ENCODE data around the gene TNFAIP8L2. TPM values are rescaled to one million over a fixed set of nuclear protein-coding genes. Genes with fewer than 3 reads are reported as not detected.

TNFAIP8L2 gene
- total RNA-seq, 1 experiment from 2014 or later = 0.15 TPM

DNA sequence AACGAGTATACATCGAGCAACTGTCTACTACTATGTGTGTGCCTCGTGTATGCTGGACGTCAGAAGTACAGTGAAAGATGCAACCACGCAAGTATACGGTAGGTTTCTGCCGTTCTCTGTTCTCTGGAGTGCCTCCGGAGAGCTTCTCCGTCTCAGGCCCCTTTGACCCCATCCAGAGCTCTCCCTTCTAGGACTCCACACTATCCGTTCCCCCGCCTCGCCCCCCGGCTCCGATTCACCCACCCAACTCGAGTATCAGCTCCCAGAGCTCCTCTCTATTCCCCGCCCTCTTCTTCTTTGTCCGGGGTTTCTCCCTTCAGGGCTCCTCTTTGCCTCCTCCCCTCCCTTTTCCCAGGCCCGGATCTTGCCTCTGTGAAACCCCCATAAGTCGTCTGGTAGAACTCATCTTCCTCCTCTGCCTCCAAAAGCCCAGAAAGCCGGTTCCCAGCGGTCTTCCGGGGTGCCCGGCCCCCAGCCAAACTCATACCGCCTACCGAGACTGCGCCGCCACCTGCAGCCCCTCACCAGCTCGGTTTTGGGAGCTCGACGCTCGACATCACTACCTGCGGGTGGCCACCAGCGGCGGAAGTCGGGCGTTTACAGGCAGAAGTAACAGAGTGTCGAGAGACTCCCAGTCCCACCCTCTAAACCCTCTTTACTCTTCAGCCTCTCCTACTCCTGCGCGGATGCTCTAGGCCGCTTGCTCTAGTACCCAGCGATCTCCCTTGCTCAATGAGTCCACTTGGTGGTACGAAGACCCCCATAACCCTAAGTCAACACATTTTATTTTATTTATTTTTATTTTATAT lies 33.4 kb downstream of the TNFAIP8L2 start, which contains the start of gene VPS72 (continued):
- TF ChIP-seq, protein P1, sequence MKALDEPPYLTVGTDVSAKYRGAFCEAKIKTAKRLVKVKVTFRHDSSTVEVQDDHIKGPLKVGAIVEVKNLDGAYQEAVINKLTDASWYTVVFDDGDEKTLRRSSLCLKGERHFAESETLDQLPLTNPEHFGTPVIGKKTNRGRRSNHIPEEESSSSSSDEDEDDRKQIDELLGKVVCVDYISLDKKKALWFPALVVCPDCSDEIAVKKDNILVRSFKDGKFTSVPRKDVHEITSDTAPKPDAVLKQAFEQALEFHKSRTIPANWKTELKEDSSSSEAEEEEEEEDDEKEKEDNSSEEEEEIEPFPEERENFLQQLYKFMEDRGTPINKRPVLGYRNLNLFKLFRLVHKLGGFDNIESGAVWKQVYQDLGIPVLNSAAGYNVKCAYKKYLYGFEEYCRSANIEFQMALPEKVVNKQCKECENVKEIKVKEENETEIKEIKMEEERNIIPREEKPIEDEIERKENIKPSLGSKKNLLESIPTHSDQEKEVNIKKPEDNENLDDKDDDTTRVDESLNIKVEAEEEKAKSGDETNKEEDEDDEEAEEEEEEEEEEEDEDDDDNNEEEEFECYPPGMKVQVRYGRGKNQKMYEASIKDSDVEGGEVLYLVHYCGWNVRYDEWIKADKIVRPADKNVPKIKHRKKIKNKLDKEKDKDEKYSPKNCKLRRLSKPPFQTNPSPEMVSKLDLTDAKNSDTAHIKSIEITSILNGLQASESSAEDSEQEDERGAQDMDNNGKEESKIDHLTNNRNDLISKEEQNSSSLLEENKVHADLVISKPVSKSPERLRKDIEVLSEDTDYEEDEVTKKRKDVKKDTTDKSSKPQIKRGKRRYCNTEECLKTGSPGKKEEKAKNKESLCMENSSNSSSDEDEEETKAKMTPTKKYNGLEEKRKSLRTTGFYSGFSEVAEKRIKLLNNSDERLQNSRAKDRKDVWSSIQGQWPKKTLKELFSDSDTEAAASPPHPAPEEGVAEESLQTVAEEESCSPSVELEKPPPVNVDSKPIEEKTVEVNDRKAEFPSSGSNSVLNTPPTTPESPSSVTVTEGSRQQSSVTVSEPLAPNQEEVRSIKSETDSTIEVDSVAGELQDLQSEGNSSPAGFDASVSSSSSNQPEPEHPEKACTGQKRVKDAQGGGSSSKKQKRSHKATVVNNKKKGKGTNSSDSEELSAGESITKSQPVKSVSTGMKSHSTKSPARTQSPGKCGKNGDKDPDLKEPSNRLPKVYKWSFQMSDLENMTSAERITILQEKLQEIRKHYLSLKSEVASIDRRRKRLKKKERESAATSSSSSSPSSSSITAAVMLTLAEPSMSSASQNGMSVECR (CRISPR knock-in tag; IDR thresholded peaks at IDR 0.05; ENCODE audit: borderline replicate concordance) = peak; percentile 59; the same call in 1 of the 2 replicates
- TF ChIP-seq GABPB1 (CRISPR knock-in tag; IDR thresholded peaks at IDR 0.05) (peak; percentile 86), ATF1 (CRISPR knock-in tag; IDR thresholded peaks at IDR 0.05) (no peak), ZNF671 (CRISPR knock-in tag; IDR thresholded peaks at IDR 0.05) (no peak), CREB1 (CRISPR knock-in tag; IDR thresholded peaks at IDR 0.05) (no peak), TEAD1 (CRISPR knock-in tag; IDR thresholded peaks at IDR 0.05) (peak; percentile 75), ZBTB21 (CRISPR knock-in tag; IDR thresholded peaks at IDR 0.05; ENCODE audit: borderline replicate concordance) (peak; percentile 38; the same call in 1 of the 2 replicates)
- TF ChIP-seq, protein P2, sequence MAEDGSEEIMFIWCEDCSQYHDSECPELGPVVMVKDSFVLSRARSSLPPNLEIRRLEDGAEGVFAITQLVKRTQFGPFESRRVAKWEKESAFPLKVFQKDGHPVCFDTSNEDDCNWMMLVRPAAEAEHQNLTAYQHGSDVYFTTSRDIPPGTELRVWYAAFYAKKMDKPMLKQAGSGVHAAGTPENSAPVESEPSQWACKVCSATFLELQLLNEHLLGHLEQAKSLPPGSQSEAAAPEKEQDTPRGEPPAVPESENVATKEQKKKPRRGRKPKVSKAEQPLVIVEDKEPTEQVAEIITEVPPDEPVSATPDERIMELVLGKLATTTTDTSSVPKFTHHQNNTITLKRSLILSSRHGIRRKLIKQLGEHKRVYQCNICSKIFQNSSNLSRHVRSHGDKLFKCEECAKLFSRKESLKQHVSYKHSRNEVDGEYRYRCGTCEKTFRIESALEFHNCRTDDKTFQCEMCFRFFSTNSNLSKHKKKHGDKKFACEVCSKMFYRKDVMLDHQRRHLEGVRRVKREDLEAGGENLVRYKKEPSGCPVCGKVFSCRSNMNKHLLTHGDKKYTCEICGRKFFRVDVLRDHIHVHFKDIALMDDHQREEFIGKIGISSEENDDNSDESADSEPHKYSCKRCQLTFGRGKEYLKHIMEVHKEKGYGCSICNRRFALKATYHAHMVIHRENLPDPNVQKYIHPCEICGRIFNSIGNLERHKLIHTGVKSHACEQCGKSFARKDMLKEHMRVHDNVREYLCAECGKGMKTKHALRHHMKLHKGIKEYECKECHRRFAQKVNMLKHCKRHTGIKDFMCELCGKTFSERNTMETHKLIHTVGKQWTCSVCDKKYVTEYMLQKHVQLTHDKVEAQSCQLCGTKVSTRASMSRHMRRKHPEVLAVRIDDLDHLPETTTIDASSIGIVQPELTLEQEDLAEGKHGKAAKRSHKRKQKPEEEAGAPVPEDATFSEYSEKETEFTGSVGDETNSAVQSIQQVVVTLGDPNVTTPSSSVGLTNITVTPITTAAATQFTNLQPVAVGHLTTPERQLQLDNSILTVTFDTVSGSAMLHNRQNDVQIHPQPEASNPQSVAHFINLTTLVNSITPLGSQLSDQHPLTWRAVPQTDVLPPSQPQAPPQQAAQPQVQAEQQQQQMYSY (CRISPR knock-in tag; IDR thresholded peaks at IDR 0.05) = no peak
- TF ChIP-seq, protein P3, sequence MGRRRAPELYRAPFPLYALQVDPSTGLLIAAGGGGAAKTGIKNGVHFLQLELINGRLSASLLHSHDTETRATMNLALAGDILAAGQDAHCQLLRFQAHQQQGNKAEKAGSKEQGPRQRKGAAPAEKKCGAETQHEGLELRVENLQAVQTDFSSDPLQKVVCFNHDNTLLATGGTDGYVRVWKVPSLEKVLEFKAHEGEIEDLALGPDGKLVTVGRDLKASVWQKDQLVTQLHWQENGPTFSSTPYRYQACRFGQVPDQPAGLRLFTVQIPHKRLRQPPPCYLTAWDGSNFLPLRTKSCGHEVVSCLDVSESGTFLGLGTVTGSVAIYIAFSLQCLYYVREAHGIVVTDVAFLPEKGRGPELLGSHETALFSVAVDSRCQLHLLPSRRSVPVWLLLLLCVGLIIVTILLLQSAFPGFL (CRISPR knock-in tag; IDR thresholded peaks at IDR 0.05; ENCODE audit: borderline replicate concordance) = no peak
- TF ChIP-seq, protein P4, sequence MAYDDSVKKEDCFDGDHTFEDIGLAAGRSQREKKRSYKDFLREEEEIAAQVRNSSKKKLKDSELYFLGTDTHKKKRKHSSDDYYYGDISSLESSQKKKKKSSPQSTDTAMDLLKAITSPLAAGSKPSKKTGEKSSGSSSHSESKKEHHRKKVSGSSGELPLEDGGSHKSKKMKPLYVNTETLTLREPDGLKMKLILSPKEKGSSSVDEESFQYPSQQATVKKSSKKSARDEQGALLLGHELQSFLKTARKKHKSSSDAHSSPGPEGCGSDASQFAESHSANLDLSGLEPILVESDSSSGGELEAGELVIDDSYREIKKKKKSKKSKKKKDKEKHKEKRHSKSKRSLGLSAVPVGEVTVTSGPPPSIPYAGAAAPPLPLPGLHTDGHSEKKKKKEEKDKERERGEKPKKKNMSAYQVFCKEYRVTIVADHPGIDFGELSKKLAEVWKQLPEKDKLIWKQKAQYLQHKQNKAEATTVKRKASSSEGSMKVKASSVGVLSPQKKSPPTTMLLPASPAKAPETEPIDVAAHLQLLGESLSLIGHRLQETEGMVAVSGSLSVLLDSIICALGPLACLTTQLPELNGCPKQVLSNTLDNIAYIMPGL (CRISPR knock-in tag; IDR thresholded peaks at IDR 0.05) = peak; percentile 38; the same call in 1 of the 2 replicates
- TF ChIP-seq, protein P5, sequence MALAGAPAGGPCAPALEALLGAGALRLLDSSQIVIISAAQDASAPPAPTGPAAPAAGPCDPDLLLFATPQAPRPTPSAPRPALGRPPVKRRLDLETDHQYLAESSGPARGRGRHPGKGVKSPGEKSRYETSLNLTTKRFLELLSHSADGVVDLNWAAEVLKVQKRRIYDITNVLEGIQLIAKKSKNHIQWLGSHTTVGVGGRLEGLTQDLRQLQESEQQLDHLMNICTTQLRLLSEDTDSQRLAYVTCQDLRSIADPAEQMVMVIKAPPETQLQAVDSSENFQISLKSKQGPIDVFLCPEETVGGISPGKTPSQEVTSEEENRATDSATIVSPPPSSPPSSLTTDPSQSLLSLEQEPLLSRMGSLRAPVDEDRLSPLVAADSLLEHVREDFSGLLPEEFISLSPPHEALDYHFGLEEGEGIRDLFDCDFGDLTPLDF (CRISPR knock-in tag; IDR thresholded peaks at IDR 0.05) = no peak
- TF ChIP-seq, protein P6, sequence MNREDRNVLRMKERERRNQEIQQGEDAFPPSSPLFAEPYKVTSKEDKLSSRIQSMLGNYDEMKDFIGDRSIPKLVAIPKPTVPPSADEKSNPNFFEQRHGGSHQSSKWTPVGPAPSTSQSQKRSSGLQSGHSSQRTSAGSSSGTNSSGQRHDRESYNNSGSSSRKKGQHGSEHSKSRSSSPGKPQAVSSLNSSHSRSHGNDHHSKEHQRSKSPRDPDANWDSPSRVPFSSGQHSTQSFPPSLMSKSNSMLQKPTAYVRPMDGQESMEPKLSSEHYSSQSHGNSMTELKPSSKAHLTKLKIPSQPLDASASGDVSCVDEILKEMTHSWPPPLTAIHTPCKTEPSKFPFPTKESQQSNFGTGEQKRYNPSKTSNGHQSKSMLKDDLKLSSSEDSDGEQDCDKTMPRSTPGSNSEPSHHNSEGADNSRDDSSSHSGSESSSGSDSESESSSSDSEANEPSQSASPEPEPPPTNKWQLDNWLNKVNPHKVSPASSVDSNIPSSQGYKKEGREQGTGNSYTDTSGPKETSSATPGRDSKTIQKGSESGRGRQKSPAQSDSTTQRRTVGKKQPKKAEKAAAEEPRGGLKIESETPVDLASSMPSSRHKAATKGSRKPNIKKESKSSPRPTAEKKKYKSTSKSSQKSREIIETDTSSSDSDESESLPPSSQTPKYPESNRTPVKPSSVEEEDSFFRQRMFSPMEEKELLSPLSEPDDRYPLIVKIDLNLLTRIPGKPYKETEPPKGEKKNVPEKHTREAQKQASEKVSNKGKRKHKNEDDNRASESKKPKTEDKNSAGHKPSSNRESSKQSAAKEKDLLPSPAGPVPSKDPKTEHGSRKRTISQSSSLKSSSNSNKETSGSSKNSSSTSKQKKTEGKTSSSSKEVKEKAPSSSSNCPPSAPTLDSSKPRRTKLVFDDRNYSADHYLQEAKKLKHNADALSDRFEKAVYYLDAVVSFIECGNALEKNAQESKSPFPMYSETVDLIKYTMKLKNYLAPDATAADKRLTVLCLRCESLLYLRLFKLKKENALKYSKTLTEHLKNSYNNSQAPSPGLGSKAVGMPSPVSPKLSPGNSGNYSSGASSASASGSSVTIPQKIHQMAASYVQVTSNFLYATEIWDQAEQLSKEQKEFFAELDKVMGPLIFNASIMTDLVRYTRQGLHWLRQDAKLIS (CRISPR knock-in tag; IDR thresholded peaks at IDR 0.05; ENCODE audit: borderline replicate concordance) = no peak
- TF ChIP-seq, protein P7, sequence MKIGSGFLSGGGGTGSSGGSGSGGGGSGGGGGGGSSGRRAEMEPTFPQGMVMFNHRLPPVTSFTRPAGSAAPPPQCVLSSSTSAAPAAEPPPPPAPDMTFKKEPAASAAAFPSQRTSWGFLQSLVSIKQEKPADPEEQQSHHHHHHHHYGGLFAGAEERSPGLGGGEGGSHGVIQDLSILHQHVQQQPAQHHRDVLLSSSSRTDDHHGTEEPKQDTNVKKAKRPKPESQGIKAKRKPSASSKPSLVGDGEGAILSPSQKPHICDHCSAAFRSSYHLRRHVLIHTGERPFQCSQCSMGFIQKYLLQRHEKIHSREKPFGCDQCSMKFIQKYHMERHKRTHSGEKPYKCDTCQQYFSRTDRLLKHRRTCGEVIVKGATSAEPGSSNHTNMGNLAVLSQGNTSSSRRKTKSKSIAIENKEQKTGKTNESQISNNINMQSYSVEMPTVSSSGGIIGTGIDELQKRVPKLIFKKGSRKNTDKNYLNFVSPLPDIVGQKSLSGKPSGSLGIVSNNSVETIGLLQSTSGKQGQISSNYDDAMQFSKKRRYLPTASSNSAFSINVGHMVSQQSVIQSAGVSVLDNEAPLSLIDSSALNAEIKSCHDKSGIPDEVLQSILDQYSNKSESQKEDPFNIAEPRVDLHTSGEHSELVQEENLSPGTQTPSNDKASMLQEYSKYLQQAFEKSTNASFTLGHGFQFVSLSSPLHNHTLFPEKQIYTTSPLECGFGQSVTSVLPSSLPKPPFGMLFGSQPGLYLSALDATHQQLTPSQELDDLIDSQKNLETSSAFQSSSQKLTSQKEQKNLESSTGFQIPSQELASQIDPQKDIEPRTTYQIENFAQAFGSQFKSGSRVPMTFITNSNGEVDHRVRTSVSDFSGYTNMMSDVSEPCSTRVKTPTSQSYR (CRISPR knock-in tag; IDR thresholded peaks at IDR 0.05) = no peak

All from WTC11 (cell line).